Activated T-helper 2 cell treated with anti-CD3 and anti-CD28 coated beads, Interferon-gamma antibody, Interleukin-2, Interleukin-4, amounts not matched to agents 10 μg/mL and 5 μg/mL and 100 μg/mL, durations not matched to agents 14 hours and 24 hours and 36 hours (primary cell): ENCODE measurements around the gene DNAJC8. TPM values are rescaled to one million over a fixed set of nuclear protein-coding genes. Genes with fewer than 3 reads are reported as not detected.

Source experiments
- total RNA-seq: library from RNA; stranded (reverse); gene quantifications from 2 replicates; pipeline ENCODE4 v1.2.3, GENCODE V29; 2022

The DNAJC8 gene
- total RNA-seq, 1 donor from 2014 or later, result 96.2 TPM

Other genes with a start within 250 kb of the DNAJC8 start
- gene EYA3, start 144.4 kb downstream of the DNAJC8 start, total RNA-seq, result 27.5 and 30.9 TPM in 2 replicates
- 0.11 and 0.21 TPM in 2 replicates for gene PTAFR, start 56.3 kb downstream of the DNAJC8 start, total RNA-seq
- gene ATP5IF1, start 3.1 kb upstream of the DNAJC8 start, total RNA-seq, result 134 and 137 TPM in 2 replicates
- 7.1 and 7.9 TPM in 2 replicates for gene SESN2, start 26.5 kb upstream of the DNAJC8 start, total RNA-seq
- 18.2 and 18.5 TPM in 2 replicates for gene MED18, start 96.0 kb upstream of the DNAJC8 start, total RNA-seq
- gene PHACTR4, start 136.7 kb upstream of the DNAJC8 start, total RNA-seq, result 30.2 and 32.1 TPM in 2 replicates